Measurements from ENCODE around the gene CPZ.

Gene CPZ

DNA sequence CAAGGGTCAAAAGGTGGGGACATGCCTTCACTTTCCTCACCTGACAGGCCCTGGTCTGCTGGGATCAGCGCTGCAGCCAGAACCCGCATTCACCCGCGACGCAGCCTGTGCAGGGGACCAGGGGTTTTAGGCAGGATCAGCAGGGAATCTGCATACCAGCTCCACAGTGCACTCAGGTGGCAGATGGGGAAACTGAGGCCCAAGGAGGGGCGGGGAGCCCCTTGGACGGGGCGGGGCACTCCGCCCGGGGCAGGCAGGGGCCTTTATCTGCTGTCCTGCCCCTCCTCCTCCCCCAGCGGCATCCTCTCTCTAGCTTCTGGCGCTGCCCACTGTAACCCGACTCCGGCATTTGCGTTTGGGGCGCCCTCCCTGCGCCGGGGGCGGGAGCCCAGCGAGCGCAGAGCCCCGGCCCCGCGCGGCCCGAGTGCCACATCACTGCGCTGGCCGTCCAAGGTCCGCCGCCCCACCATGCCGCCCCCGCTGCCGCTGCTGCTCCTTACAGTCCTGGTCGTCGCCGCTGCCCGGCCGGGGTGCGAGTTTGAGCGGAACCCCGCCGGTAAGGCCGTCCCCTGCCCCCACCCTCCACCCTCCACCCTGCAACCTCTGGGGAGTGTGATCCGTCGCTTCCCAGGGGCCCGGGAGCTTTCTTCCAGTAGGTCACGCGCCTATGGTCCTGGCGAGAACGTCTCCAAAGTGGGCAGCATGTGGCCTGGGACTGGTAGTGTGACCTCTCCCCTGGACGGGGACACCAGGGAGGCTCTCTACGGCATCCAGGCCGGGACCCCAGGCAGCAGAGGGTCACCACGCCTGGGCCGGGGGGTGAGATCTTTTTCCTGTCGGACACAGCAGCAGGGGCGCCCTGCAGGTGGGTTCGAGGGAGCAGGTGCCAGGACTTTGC lies at the start of gene CPZ:
CPZ (plus strand) TSS at position 400 of the 898 bp plus-strand sequence; CDS start at position 469, 69 bp downstream.
- Histone ChIP-seq H3K27me3 (ENCODE audit: insufficient read depth, low read length) (peaks cover 36% of the 10 kb centered on the region), H3K27ac (ENCODE audit: low read length) (no peak within 1 kb of the TSS), H3K9ac (ENCODE audit: low read depth, low read length) (peak within 1 kb of the TSS; percentile 76; the same call in 1 of the 2 replicates), H3K4me1 (ENCODE audit: insufficient read depth, low read length) (peaks cover 14% of the 10 kb centered on the region; the same call in 1 of the 2 replicates), H3K36me3 (ENCODE audit: insufficient read depth, low read depth, low read length) (no peaks in the 10 kb centered on the region), H3K9me3 (ENCODE audit: insufficient read depth, low read depth, low read length) (no peaks in the 10 kb centered on the region), H3K4me3 (ENCODE audit: low read length) (peak within 1 kb of the TSS; percentile 83)

DNA sequence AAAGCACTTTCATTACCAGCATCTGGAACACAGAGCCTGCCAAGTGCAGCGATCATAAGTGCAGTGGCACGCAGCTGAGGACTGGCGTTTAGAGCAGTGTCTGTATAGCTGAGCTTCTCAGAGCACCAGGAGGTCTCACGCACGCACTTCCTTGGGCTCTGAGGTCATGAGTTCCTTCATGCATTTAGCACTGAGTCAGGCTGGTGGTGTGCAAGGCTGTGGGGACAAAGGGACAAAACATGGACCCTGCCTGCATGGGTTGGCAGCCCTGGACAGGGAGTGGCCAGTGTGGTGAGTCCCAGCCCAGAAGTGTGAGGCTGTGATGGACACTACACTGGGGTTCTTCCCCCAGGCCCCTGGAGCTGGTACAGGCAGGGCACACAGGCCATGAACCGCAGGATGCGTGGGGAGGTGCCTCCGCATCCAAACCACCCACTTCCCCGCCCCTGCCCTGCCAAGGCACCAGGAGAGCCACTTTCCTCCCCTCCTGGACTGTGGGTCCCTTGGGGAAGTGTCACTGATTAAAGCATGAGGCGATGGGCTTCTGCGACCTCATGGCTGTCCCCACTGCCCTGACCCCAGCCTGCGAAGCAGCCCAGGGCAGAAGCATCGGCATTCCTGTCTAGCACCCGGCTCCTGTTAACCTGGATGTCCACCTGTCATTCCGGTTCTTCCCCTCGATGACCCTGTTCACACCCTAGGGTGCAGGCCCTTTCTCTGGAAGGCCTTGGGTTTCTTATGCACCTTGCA lies 49.6 kb upstream of the CPZ start:
- Histone ChIP-seq H3K36me3 (ENCODE audit: insufficient read depth, low read depth, low read length) (no peaks in the 10 kb centered on the region), H3K9ac (ENCODE audit: low read depth, low read length) (no peak overlapping the region), H3K27me3 (ENCODE audit: insufficient read depth, low read length) (0 out of 2 replicates have a peak, but pooled peaks cover 6% of the 10 kb centered on the region), H3K9me3 (ENCODE audit: insufficient read depth, low read depth, low read length) (no peaks in the 10 kb centered on the region), H3K27ac (ENCODE audit: low read length) (no peak overlapping the region), H3K4me3 (ENCODE audit: low read length) (no peak overlapping the region), H3K4me1 (ENCODE audit: insufficient read depth, low read length) (0 out of 2 replicates have a peak, but pooled peaks cover 2% of the 10 kb centered on the region)

DNA sequence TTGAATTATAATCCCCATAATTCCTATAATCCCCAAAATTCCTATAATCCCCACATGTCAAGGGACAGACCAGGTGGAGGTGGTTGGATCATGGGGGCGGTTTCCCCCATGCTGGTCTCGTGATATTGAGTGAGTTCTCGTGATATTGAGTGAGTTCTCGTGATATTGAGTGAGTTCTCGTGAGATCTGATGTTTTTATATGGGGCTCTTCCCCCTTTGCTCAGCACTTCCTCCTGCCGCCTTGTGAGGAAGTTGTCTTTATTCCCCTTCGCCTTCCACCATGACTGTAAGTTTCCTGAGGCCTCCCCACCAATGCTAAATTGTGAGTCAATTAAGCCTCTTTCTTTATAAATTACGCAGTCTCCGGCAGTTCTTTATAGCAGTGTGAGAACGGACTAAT lies 48.9 kb upstream of the CPZ start:
- Histone ChIP-seq H3K4me3 (ENCODE audit: low read length) (no peak overlapping the region), H3K9me3 (ENCODE audit: insufficient read depth, low read depth, low read length) (no peaks in the 10 kb centered on the region), H3K27me3 (ENCODE audit: insufficient read depth, low read length) (0 out of 2 replicates have a peak, but pooled peaks cover 6% of the 10 kb centered on the region), H3K36me3 (ENCODE audit: insufficient read depth, low read depth, low read length) (no peaks in the 10 kb centered on the region), H3K4me1 (ENCODE audit: insufficient read depth, low read length) (0 out of 2 replicates have a peak, but pooled peaks cover 2% of the 10 kb centered on the region), H3K9ac (ENCODE audit: low read depth, low read length) (no peak overlapping the region), H3K27ac (ENCODE audit: low read length) (no peak overlapping the region)

DNA sequence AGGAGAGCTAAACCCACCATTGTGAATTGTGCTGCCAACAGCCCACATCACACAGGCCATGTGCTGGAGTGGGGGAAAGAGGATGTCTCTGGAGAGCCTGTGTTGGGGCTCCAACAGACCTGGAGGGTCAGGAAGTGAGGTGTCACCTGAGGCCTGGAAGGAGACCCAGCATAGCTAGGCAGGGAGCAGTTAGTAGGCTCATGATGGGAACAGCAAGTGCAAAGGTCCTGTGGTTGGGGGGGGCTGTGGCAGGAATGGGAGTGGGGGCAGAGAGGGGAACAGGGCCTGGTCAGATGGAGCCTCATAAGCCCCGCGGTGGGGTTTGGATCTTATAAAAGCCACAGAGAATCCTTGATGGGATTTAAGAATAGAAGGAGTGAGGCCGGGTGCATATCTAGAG lies 48.3 kb upstream of the CPZ start:
- H3K27ac ChIP-seq (ENCODE audit: low read length): no peak overlapping the region
- no peaks in the 10 kb centered on the region for H3K36me3 ChIP-seq (ENCODE audit: insufficient read depth, low read depth, low read length)
- H3K4me3 ChIP-seq (ENCODE audit: low read length): no peak overlapping the region
- no peaks in the 10 kb centered on the region for H3K9me3 ChIP-seq (ENCODE audit: insufficient read depth, low read depth, low read length)
- 0 out of 2 replicates have a peak, but pooled peaks cover 6% of the 10 kb centered on the region for H3K27me3 ChIP-seq (ENCODE audit: insufficient read depth, low read length)
- 0 out of 2 replicates have a peak, but pooled peaks cover 2% of the 10 kb centered on the region for H3K4me1 ChIP-seq (ENCODE audit: insufficient read depth, low read length)
- no peak overlapping the region for H3K9ac ChIP-seq (ENCODE audit: low read depth, low read length)

DNA sequence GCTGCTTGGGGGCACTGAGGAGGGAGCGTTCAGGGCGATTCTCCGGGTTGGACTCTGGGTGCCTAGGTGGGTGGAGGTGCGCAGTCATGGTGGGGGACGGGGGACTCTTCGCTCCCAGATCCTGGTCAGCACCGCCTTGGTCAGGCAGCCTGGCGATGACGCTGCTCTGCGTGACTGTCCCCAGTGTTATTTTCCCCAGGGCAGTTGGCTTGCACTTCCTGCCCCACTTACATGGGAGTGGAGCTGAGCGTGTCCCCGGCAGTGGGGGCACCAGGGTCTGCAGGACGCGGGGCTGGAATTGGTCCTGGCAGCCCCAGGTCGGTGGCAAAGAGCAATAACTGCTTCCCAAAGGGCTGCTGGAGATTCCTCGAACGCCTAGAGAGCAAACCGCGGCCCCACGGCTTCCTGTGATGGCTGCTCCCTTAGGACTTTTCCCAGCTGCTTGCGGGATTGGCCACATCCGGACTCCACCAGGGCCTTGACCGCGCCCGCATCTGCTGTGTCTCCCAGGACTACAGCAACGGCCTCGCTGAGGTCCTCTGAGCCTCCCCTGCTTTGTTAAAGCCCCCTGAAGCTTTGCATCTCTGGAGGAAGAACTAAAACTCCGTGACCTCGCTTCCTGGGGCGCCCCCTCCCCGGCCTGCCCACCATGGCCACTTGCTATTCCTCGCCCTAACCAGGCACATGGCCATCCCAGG lies 47.7 kb upstream of the CPZ start:
- H3K27ac ChIP-seq (ENCODE audit: low read length): no peak overlapping the region
- 0 out of 2 replicates have a peak, but pooled peaks cover 2% of the 10 kb centered on the region for H3K4me1 ChIP-seq (ENCODE audit: insufficient read depth, low read length)
- H3K4me3 ChIP-seq (ENCODE audit: low read length): no peak overlapping the region
- H3K9ac ChIP-seq (ENCODE audit: low read depth, low read length): no peak overlapping the region
- no peaks in the 10 kb centered on the region for H3K36me3 ChIP-seq (ENCODE audit: insufficient read depth, low read depth, low read length)
- 0 out of 2 replicates have a peak, but pooled peaks cover 6% of the 10 kb centered on the region for H3K27me3 ChIP-seq (ENCODE audit: insufficient read depth, low read length)
- H3K9me3 ChIP-seq (ENCODE audit: insufficient read depth, low read depth, low read length): no peaks in the 10 kb centered on the region

DNA sequence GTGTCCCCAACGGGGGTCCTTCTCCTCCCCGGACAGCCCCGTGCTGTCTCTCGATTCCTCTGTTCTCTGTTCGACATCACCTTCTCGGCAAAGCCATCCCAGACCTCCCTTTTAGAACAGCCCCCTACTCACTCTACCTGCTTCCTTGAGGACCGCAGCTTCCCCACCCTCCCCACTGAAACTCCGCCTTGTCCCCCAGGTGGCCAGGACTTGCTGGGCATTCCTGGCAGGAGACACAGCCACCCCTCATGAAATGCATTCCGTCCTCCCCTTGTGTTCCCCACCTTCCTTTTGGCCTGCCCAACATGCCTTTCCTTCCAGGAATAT lies 47.2 kb upstream of the CPZ start:
- 0 out of 2 replicates have a peak, but pooled peaks cover 6% of the 10 kb centered on the region for H3K27me3 ChIP-seq (ENCODE audit: insufficient read depth, low read length)
- H3K36me3 ChIP-seq (ENCODE audit: insufficient read depth, low read depth, low read length): no peaks in the 10 kb centered on the region
- no peak overlapping the region for H3K27ac ChIP-seq (ENCODE audit: low read length)
- 0 out of 2 replicates have a peak, but pooled peaks cover 2% of the 10 kb centered on the region for H3K4me1 ChIP-seq (ENCODE audit: insufficient read depth, low read length)
- H3K9me3 ChIP-seq (ENCODE audit: insufficient read depth, low read depth, low read length): no peaks in the 10 kb centered on the region
- H3K9ac ChIP-seq (ENCODE audit: low read depth, low read length): no peak overlapping the region
- no peak overlapping the region for H3K4me3 ChIP-seq (ENCODE audit: low read length)

DNA sequence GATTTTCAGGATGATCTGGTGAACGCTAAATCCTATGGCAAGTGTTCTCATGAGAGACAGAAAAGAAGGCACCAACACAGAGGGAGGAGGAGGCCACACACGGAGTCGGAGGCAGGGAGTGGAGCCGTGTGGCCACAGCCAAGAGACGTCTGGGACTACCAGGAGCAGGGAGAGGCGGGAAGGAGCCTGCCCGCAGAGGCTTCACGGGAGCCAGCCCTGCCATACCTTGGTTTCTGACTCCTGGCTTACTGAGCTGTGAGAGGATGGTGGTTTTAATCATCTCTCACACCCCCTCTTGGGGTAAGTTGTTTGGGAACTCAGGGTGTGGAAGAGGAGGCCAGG lies 45.8 kb upstream of the CPZ start:
- H3K27ac ChIP-seq (ENCODE audit: low read length): no peak overlapping the region
- no peaks in the 10 kb centered on the region for H3K9me3 ChIP-seq (ENCODE audit: insufficient read depth, low read depth, low read length)
- no peaks in the 10 kb centered on the region for H3K36me3 ChIP-seq (ENCODE audit: insufficient read depth, low read depth, low read length)
- H3K4me3 ChIP-seq (ENCODE audit: low read length): no peak overlapping the region
- no peak overlapping the region for H3K9ac ChIP-seq (ENCODE audit: low read depth, low read length)
- H3K4me1 ChIP-seq (ENCODE audit: insufficient read depth, low read length): 0 out of 2 replicates have a peak, but pooled peaks cover 2% of the 10 kb centered on the region
- 0 out of 2 replicates have a peak, but pooled peaks cover 6% of the 10 kb centered on the region for H3K27me3 ChIP-seq (ENCODE audit: insufficient read depth, low read length)

DNA sequence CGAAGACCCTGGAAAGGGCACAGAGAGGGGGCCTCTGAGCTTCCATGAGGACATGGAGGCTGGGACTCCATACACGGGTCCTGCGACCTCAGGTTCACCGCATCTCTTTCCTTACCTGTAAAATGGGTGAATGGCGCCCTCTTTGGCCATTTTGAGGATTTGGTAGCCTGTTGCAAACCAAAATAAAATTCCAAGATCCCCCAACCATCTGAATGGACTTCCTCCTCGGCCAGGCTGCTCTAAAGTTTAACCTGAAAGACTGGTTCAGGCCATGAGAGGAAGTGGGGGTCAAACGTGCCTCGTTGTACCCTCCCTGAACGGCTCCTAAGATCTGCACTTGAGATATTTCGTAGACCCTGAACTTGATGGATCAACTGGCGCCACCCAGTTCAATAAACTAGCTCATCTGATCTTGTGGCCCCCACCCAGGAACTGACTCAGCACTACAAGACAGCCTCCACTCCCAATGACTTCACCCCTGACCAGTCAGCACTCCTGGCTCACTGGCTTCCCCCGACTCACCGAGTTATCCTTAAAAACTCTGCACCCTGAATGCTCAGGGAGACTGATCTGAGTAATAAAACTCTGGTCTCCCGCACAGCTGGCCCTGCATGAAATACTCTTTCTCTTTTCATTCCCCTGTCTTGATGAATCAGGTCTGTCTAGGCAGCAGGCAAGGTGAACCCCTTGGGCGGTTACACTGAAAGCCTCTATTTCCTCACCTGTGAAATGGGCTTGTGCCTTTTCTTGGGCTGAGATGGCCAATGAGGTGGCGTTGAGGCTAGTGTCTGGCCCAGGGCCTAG lies 45.3 kb upstream of the CPZ start:
- H3K4me1 ChIP-seq (ENCODE audit: insufficient read depth, low read length): 0 out of 2 replicates have a peak, but pooled peaks cover 2% of the 10 kb centered on the region
- no peak overlapping the region for H3K4me3 ChIP-seq (ENCODE audit: low read length)
- 0 out of 2 replicates have a peak, but pooled peaks cover 6% of the 10 kb centered on the region for H3K27me3 ChIP-seq (ENCODE audit: insufficient read depth, low read length)
- H3K9ac ChIP-seq (ENCODE audit: low read depth, low read length): no peak overlapping the region; the same call in 1 of the 2 replicates
- H3K36me3 ChIP-seq (ENCODE audit: insufficient read depth, low read depth, low read length): no peaks in the 10 kb centered on the region
- no peaks in the 10 kb centered on the region for H3K9me3 ChIP-seq (ENCODE audit: insufficient read depth, low read depth, low read length)
- no peak overlapping the region for H3K27ac ChIP-seq (ENCODE audit: low read length)

DNA sequence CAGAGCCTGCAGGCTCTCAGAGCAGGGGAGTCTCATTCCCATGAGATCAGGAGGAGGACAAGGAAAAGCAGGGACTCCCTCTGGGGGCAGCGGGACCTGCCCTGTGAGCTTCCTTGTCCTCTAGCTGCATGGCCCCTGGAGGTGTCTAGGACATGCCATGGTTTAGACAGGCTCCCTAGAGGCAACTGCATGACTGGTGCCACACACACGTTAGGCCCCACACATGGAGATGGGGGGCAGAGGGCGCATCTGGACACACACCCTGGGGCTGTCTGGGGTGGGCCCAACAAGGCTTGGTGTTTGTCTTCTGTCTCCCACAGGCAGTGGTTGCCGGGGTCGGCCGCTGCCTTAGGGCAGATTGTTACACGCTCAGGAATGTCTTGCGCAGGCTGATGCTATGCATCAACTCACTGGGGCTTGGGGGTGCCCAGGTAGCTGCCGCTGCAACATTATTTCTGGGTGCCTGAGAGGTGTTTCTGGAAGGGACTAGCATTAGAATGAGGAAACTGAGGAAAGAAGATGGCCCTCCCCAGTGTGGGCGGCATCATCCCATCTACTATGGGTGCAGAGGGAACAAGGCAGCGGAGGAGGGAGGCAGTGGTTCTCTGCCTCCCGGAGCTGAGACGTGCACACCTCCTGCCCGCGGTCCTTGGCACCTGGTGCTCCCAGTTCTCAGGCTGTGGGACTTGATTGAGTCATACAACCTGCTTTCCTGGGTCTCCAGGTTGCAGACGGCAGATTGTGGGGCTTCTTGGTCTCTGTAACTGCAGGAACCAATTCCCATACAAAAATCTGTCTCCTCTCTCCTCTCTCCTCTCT lies 44.4 kb upstream of the CPZ start:
- Histone ChIP-seq H3K36me3 (ENCODE audit: insufficient read depth, low read depth, low read length) (no peaks in the 10 kb centered on the region), H3K27me3 (ENCODE audit: insufficient read depth, low read length) (0 out of 2 replicates have a peak, but pooled peaks cover 6% of the 10 kb centered on the region), H3K9me3 (ENCODE audit: insufficient read depth, low read depth, low read length) (no peaks in the 10 kb centered on the region), H3K9ac (ENCODE audit: low read depth, low read length) (no peak overlapping the region), H3K4me1 (ENCODE audit: insufficient read depth, low read length) (0 out of 2 replicates have a peak, but pooled peaks cover 2% of the 10 kb centered on the region), H3K27ac (ENCODE audit: low read length) (no peak overlapping the region), H3K4me3 (ENCODE audit: low read length) (no peak overlapping the region)

DNA sequence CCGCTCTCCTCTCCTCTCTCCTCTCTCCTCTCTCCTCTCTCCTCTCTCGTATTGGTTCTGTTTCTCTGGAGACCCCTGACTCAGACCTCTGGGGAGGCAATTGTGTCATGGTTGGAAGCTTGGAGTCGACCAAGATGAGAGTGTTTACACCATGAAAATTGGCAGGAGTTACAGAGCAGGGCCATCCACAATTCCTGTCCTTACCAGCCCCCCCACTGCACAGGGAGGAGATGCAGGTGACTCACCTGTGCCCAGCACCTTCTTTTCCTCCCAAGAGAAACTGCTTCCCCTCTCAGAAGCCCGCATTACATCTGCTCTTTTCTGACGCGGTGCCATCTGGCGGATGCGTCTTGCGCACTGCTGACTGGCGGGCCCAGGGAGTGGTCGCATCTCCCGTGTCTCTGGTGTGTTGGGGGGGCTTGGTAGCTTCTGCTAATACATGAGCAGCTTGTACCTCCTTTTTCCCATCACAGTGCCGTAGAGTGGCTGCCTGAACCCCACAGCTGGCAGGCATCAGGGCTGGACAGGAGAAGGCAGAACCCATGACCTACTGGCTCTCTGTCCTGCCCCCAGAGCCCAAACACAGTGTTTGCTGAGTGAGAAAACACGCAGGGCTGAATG lies 43.7 kb upstream of the CPZ start:
- 0 out of 2 replicates have a peak, but pooled peaks cover 6% of the 10 kb centered on the region for H3K27me3 ChIP-seq (ENCODE audit: insufficient read depth, low read length)
- H3K27ac ChIP-seq (ENCODE audit: low read length): no peak overlapping the region
- H3K4me1 ChIP-seq (ENCODE audit: insufficient read depth, low read length): 0 out of 2 replicates have a peak, but pooled peaks cover 2% of the 10 kb centered on the region
- no peak overlapping the region for H3K4me3 ChIP-seq (ENCODE audit: low read length)
- H3K9me3 ChIP-seq (ENCODE audit: insufficient read depth, low read depth, low read length): no peaks in the 10 kb centered on the region
- H3K36me3 ChIP-seq (ENCODE audit: insufficient read depth, low read depth, low read length): no peaks in the 10 kb centered on the region
- no peak overlapping the region for H3K9ac ChIP-seq (ENCODE audit: low read depth, low read length)

All from iPS-20b (cell line).